Measurements from ENCODE around the gene OR10H4. TPM values are rescaled to one million over a fixed set of nuclear protein-coding genes. Genes with fewer than 3 reads are reported as not detected.

Gene OR10H4
- total and polyA plus RNA-seq, 2 of the 8 experiments (the other 6 are each of a cell fraction or from before 2014, with no cell fraction given), result not detected

- FAIRE-seq (no peak), DNase-seq (ENCODE audit: low read depth in 1 of 2, low spot score in 2 of 2) (no peak)
- no peaks in the 10 kb centered on the region for H3K23me2 ChIP-seq (ENCODE audit: low read depth, low read length)
- no peak overlapping the region for H3K56ac ChIP-seq (replicated peaks; ENCODE audit: insufficient read length, low read depth, low read length)
- H4K91ac ChIP-seq (replicated peaks; ENCODE audit: insufficient read length, low read length), result no peak overlapping the region
- POLR2A ChIA-PET (ENCODE audit: partially characterized antibody), result no interaction called here
- H2AFZ ChIP-seq (ENCODE audit: low read length), result no peak overlapping the region
- H2BK12ac ChIP-seq (ENCODE audit: low read depth, low read length), result no peak overlapping the region
- H4K8ac ChIP-seq (ENCODE audit: extremely low read depth, insufficient read depth, low read length), result no peak overlapping the region
- H3K36me3 ChIP-seq (ENCODE audit: control insufficient read depth in 2 of 4, insufficient read depth in 4 of 4, low read length in 3 of 4), result no peaks in the 10 kb centered on the region
- H2BK5ac ChIP-seq (ENCODE audit: low read depth, low read length), result no peak overlapping the region
- no peak overlapping the region for H3K23ac ChIP-seq (ENCODE audit: insufficient read length)
- H4K20me1 ChIP-seq (replicated peaks in 1 of 2; ENCODE audit: control insufficient read depth in 1 of 2, insufficient read depth in 2 of 2, low read length in 2 of 2), result no peaks in the 10 kb centered on the region
- no peak overlapping the region for H2BK20ac ChIP-seq (ENCODE audit: low read length)
- H3K9ac ChIP-seq (replicated peaks in 1 of 4; ENCODE audit: extremely low read depth in 1 of 4, low read depth in 3 of 4, low read length in 3 of 4), result no peak overlapping the region
- CTCF ChIA-PET (ENCODE audit: partially characterized antibody), result no interaction called here
- no peak overlapping the region for H3K4me2 ChIP-seq (ENCODE audit: insufficient read depth in 1 of 2, low read depth in 2 of 2, low read length in 2 of 2)
- no peak overlapping the region for H2BK120ac ChIP-seq (replicated peaks; ENCODE audit: low read depth, low read length)
- H3K79me1 ChIP-seq (ENCODE audit: low read depth, low read length), result no peaks in the 10 kb centered on the region
- no peaks in the 10 kb centered on the region for H3K4me1 ChIP-seq (replicated peaks in 1 of 4; ENCODE audit: control insufficient read depth in 3 of 4, insufficient read depth in 4 of 4, low read length in 3 of 4)
- no peak overlapping the region for H2AK5ac ChIP-seq (ENCODE audit: low read depth, low read length)
- no peak overlapping the region for H3K18ac ChIP-seq (ENCODE audit: extremely low read depth, low read length)
- 81% methylated on average over 6 of the region's 6 CpGs; no CpG with 5 or more reads in 1 of the 2 experiments for WGBS, 2 experiments (ENCODE audit: extremely low coverage in 1 of 2, insufficient coverage in 1 of 2, insufficient read length in 1 of 2, insufficient replicate concordance in 2 of 2, low coverage in 1 of 2, low lambda C conversion rate in 2 of 2, missing lambda C conversion rate in 1 of 2)
- no peak overlapping the region for H3K4ac ChIP-seq (replicated peaks; ENCODE audit: insufficient read length, low read depth, low read length)
- H2BK15ac ChIP-seq (ENCODE audit: low read length), result no peak overlapping the region
- peaks cover 58 to 63% of the 10 kb centered on the region in 2 experiments for H3K9me3 ChIP-seq (ENCODE audit: insufficient read depth in 2 of 2, low read depth in 1 of 2, low read length in 1 of 2)
- no peaks in the 10 kb centered on the region for H3K27me3 ChIP-seq (replicated peaks in 1 of 4; ENCODE audit: control insufficient read depth in 3 of 4, extremely low read depth in 1 of 4, insufficient read depth in 3 of 4, low read length in 3 of 4)
- H3K14ac ChIP-seq (ENCODE audit: insufficient read length), result no peak overlapping the region
- H4K5ac ChIP-seq (ENCODE audit: insufficient read length, low read depth, low read length), result no peak overlapping the region
- H3K4me3 ChIP-seq (ENCODE audit: extremely low read depth in 1 of 4, insufficient read depth in 2 of 4, low read depth in 3 of 4, low read length in 4 of 4), result no peak overlapping the region
- H3K79me2 ChIP-seq (ENCODE audit: control insufficient read depth in 1 of 2, insufficient read depth in 2 of 2, low read length in 2 of 2), result no peaks in the 10 kb centered on the region
- H3K27ac ChIP-seq (ENCODE audit: low read depth, low read length), result no peak overlapping the region
- TF ChIP-seq CTBP2 (IDR thresholded peaks at IDR 0.05; ENCODE audit: borderline replicate concordance, insufficient read depth, insufficient read length, low read length), result no peak
- no peak for TF ChIP-seq NRF1 (IDR thresholded peaks at IDR 0.05; ENCODE audit: low read depth, low read length)
- no peak for TF ChIP-seq PHF8 (conservative IDR thresholded peaks at IDR 0.05; ENCODE audit: low read depth, low read length)
Observed at GRCh38 chr19:15954820-15955219, 6.0 kb downstream of the OR10H4 start.

Measured in H1 (cell line).